ENCODE data around the gene COQ9. TPM values are rescaled to one million over a fixed set of nuclear protein-coding genes. Genes with fewer than 3 reads are reported as not detected.

COQ9 gene
- total RNA-seq, 1 experiment from 2014 or later = 46.3 TPM

- no peak for DNase-seq (ENCODE audit: low spot score)
- in situ Hi-C loops (cut with HindIII; ENCODE audit: low sequenced_read_pairs) = no loop called here
Measured at GRCh38 chr16:57469917-57470470, 22.7 kb downstream of the COQ9 start.

- no peak for DNase-seq (ENCODE audit: low spot score)
- in situ Hi-C loops (cut with HindIII; ENCODE audit: low sequenced_read_pairs) = no loop called here
Measured at GRCh38 chr16:57470711-57471110, 23.4 kb downstream of the COQ9 start.

- DNase-seq (ENCODE audit: low spot score) = no peak
- in situ Hi-C loops (cut with HindIII; ENCODE audit: low sequenced_read_pairs) = no loop called here
Measured at GRCh38 chr16:57471209-57471608, 23.9 kb downstream of the COQ9 start.

GRCh38 chr16:57471852-57472664, 24.8 kb downstream of the COQ9 start:
- DNase-seq (ENCODE audit: low spot score) = no peak
- in situ Hi-C loops (cut with HindIII; ENCODE audit: low sequenced_read_pairs) = no loop called here

- in situ Hi-C loops (cut with HindIII; ENCODE audit: low sequenced_read_pairs) = no loop called here
- DNase-seq (ENCODE audit: low spot score) = no peak
Measured at GRCh38 chr16:57472665-57473060, 25.4 kb downstream of the COQ9 start.

- no peak for DNase-seq (ENCODE audit: low spot score)
- in situ Hi-C loops (cut with HindIII; ENCODE audit: low sequenced_read_pairs) = no loop called here
Measured at GRCh38 chr16:57473176-57473840, 26.0 kb downstream of the COQ9 start.

- no peak for DNase-seq (ENCODE audit: low spot score)
- in situ Hi-C loops (cut with HindIII; ENCODE audit: low sequenced_read_pairs) = no loop called here
Measured at GRCh38 chr16:57473906-57474305, 26.6 kb downstream of the COQ9 start.

DNA sequence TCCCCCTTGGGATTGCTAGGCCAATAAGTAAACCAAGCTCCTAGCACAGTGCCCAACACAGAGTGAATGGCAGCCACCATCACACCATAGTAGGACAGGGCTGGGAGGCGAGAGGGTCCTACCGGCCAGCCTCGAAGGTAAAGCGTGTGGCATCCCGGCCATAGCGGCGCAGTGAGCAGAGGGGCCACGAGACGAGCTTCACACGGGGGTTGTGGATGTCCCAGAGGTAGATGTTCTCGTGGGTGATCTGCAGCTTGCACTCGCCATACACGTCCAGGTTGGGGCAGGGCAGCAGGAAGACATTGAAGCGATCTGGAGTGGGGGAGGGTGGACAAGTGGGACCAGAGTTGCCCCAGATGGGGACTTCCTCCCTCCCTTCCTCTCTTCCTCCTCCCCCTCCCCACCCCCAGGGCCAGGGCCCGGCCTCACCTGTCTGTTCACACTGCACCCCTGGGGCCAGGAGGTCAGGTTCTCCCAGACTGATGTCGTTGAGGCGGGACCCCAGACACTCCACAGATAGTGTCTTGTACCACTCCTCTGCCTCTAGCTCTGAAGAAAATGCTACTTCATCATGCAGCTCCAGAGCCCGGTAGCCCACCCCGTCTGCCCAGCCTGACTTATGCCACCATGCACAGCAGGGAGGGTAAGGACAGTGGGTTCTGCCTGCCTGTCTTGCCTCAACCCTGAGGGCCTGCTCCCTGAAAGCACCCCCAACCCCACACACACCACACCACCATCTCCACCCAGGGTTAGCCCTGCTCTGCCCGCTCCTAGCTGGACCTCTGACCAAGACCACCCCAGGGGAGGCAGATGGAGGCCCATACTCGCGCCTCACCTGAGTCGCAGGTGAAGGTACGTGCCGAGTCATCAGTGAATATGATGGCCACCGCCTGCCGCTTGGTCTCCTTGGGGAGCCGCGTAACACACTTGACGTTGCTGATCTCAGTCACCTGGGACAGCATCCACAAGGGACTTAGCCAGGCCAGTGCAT, 27.7 kb downstream of the COQ9 start:
- in situ Hi-C loops (cut with HindIII; ENCODE audit: low sequenced_read_pairs) = no loop called here
- no peak for DNase-seq (ENCODE audit: low spot score)

GRCh38 chr16:57475711-57476339, 28.5 kb downstream of the COQ9 start:
- in situ Hi-C loops (cut with HindIII; ENCODE audit: low sequenced_read_pairs) = no loop called here
- peak; percentile 46 for DNase-seq (ENCODE audit: low spot score)

GRCh38 chr16:57476546-57477410, 29.5 kb downstream of the COQ9 start:
- in situ Hi-C loops (cut with HindIII; ENCODE audit: low sequenced_read_pairs) = no loop called here

DNA sequence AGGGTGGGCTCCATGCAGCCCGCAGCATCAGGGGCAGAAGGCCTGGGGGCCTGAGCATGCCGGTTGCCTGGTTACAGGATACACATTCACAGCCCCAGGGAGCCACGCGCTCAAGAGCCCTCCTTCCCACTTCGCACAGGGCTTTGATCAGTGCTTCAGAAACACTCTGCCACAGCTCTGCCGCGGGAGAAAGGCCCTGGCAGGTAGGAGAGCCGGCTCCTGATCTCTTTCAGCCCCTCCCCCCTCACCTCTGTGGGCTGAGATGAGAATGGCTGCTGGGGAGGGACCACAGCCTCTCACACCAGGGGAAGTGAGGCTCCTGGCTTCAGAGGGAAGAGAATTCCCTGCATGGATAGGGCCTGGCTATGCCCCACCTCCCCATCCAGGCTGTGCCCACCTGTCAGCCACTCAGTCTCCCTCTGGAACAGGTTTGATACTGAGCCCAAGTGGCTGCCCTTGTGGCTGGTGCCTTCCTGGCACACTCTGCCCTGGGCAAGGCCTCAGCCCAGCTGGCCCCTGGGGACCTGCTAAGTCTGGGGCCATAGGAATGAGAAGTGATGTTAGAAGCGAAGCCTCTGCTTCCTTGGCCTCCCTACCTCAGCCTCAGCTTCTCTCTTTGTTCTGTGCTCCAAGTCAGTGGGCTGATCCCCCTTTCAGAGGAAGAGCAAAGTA, 30.4 kb downstream of the COQ9 start:
- no peak for DNase-seq (ENCODE audit: low spot score)
- in situ Hi-C loops (cut with HindIII; ENCODE audit: low sequenced_read_pairs) = no loop called here

More at GRCh38 chr16:57476546-57477410, 29.5 kb downstream of the COQ9 start:
- no peak for DNase-seq (ENCODE audit: low spot score)

GRCh38 chr16:57478396-57479204, 31.3 kb downstream of the COQ9 start:
- in situ Hi-C loops (cut with HindIII; ENCODE audit: low sequenced_read_pairs) = no loop called here
- DNase-seq (ENCODE audit: low spot score) = no peak

GRCh38 chr16:57479205-57479975, 32.1 kb downstream of the COQ9 start:
- DNase-seq (ENCODE audit: low spot score) = peak; percentile 79
- in situ Hi-C loops (cut with HindIII; ENCODE audit: low sequenced_read_pairs) = no loop called here

GRCh38 chr16:57479976-57480753, 32.9 kb downstream of the COQ9 start:
- in situ Hi-C loops (cut with HindIII; ENCODE audit: low sequenced_read_pairs) = no loop called here
- no peak for DNase-seq (ENCODE audit: low spot score)

DNA sequence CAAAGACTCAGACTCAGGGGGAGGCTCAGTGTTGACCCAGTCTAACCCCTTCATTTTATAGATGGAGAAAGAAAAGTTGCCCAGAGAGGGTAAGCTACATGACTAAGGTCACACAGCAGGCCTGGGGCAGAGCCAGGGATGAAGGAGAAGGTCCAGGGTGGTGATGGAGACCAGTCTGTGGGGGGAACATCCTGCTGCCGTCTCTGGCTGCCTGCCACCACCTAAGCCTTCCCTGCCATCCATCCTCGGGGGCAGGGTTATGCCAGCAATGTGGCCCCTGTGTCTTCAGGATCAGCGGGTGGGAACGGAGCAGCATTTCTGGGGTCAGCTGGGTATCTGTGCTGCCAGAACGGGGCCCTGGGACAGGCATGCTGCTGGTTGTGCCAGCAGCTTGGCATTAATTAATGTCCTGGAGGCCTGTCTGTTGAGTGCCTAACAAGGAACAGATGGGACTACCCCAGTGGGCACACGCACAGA, 33.5 kb downstream of the COQ9 start:
- in situ Hi-C loops (cut with HindIII; ENCODE audit: low sequenced_read_pairs) = no loop called here
- peak; percentile 80 for DNase-seq (ENCODE audit: low spot score)
